K562 (cell line): ENCODE measurements around the gene FGF21. TPM values are rescaled to one million over a fixed set of nuclear protein-coding genes. Genes with fewer than 3 reads are reported as not detected.

Experiments used
- ARID1B ChIP-seq: fragments of 450-650 bp; IDR thresholded peaks from 2 replicates; pipeline ENCODE4 v1.6.1; 2016; ENCODE audit warnings: antibody characterized with exemption, mild to moderate bottlenecking, inconsistent platforms
- ATF1 ChIP-seq, 2 experiments: fragments of 450-650 bp in 1 of 2; IDR thresholded peaks; 2 replicates each; pipeline ENCODE4 v1.6.1; 2016; ENCODE audit warnings: missing compliant biosample characterization in 1 of 2, missing genetic modification characterization in 1 of 2
- CHD2 ChIP-seq: IDR thresholded peaks from 2 replicates; pipeline ENCODE4 v1.6.1; 2011; ENCODE audit warnings: low read depth, low read length
- E2F6 ChIP-seq, 2 experiments: IDR thresholded peaks; 2 replicates each; pipeline ENCODE4 v1.6.1; 2011; ENCODE audit warnings: borderline replicate concordance in 1 of 2, control low read depth in 1 of 2, low read depth in 1 of 2, low read length in 1 of 2, mild to moderate bottlenecking in 1 of 2, mixed read lengths in 1 of 2, moderate library complexity in 1 of 2; ENCODE audit not compliant: insufficient read depth in 1 of 2, insufficient read length in 1 of 2, poor library complexity in 1 of 2, severe bottlenecking in 1 of 2; ENCODE audit errors: extremely low read depth in 1 of 2
- EGR1 ChIP-seq: fragments of 450-650 bp; conservative IDR thresholded peaks from 2 replicates; pipeline ENCODE4 v1.6.1; 2017; ENCODE audit warnings: mild to moderate bottlenecking
- ERF ChIP-seq: fragments of 450-650 bp; formaldehyde crosslinking; IDR thresholded peaks from 2 replicates; pipeline ENCODE4 v1.4.0; 2020; ENCODE audit warnings: mild to moderate bottlenecking, mixed read lengths
- FIP1L1 ChIP-seq: fragments of 200-400 bp; formaldehyde crosslinking; IDR thresholded peaks from 2 replicates; pipeline ENCODE4 v1.6.1; 2018; ENCODE audit warnings: mild to moderate bottlenecking, low read depth, low read length; ENCODE audit not compliant: poor library complexity, severe bottlenecking
- FOXA3 ChIP-seq, 2 experiments: fragments of 450-650 bp in 1 of 2; sonication (generic) in 1 of 2; formaldehyde crosslinking; IDR thresholded peaks in 1 of 2; conservative IDR thresholded peaks in 1 of 2; 2 replicates each; pipeline versions ENCODE4 v1.4.0 to v1.8.0; 2020 to 2022; ENCODE audit warnings: mild to moderate bottlenecking in 2 of 2, missing genetic modification reagents in 1 of 2
- HDAC2 ChIP-seq: fragments of 450-650 bp; IDR thresholded peaks from 2 replicates; pipeline ENCODE4 v1.6.1; 2016; ENCODE audit warnings: mild to moderate bottlenecking
- L3MBTL2 ChIP-seq: fragments of 450-650 bp; IDR thresholded peaks from 2 replicates; pipeline ENCODE4 v1.6.1; 2016; ENCODE audit warnings: mild to moderate bottlenecking, moderate library complexity
- NCOA1 ChIP-seq: fragments of 450-650 bp; IDR thresholded peaks from 2 replicates; pipeline ENCODE4 v1.6.1; 2016; ENCODE audit warnings: low read depth
- NFYB ChIP-seq: IDR thresholded peaks from 2 replicates; pipeline ENCODE4 v1.6.1; 2011; ENCODE audit warnings: mild to moderate bottlenecking, moderate library complexity; ENCODE audit not compliant: insufficient read length; ENCODE audit errors: extremely low read depth
- NR2C2 ChIP-seq, 2 experiments: fragments of 200-800 bp in 1 of 2; sonication (Bioruptor generic) in 1 of 2; sonication (generic) in 1 of 2; formaldehyde crosslinking in 1 of 2; IDR thresholded peaks; 2 replicates each; pipeline versions ENCODE4 v1.6.1 to v1.8.0; 2016 to 2022; ENCODE audit warnings: mild to moderate bottlenecking in 1 of 2, missing compliant biosample characterization in 1 of 2, missing genetic modification characterization in 1 of 2, missing genetic modification reagents in 1 of 2
- PHF8 ChIP-seq: fragments of 200-600 bp; sonication (generic); IDR thresholded peaks from 2 replicates; pipeline ENCODE4 v1.6.1; 2012; ENCODE audit warnings: mixed run types, mild to moderate bottlenecking, inconsistent platforms, low read length, moderate library complexity, borderline replicate concordance
- TEAD1 ChIP-seq, 2 experiments: fragments of 450-650 bp in 1 of 2; sonication (generic) in 1 of 2; formaldehyde crosslinking; IDR thresholded peaks; 2 replicates each; pipeline versions ENCODE4 v1.4.0 to v1.8.0; 2020 to 2022; ENCODE audit warnings: mild to moderate bottlenecking in 2 of 2, missing genetic modification reagents in 1 of 2
- USF1 ChIP-seq: sonication (generic); formaldehyde crosslinking; IDR thresholded peaks from 2 replicates; pipeline ENCODE4 v1.9.0; 2022; ENCODE audit warnings: mild to moderate bottlenecking, missing genetic modification reagents
- ZNF444 ChIP-seq: fragments of 250-450 bp; sonication (Bioruptor Pico); IDR thresholded peaks from 2 replicates; pipeline ENCODE4 v1.4.0; 2020; ENCODE audit warnings: mild to moderate bottlenecking, moderate library complexity
- polyA plus RNA-seq, 8 experiments: library from polyadenylated mRNA; depleted of rRNA in 4 of 8; stranded (reverse) in 5 of 8; unstranded in 3 of 8; fragments of >200 nt; fragmentation: Nextera tagmentation in 2 of 8; fragmentation: Illumina TruSeq in 1 of 8; extraction: Ambion mirVana in 2 of 8; extraction: Trizol in 1 of 8; gene quantifications; 2 replicates each; pipeline versions ENCODE4 v1.2.1 to v1.2.3, GENCODE V29; 2011 to 2014; ENCODE audit warnings: inconsistent platforms in 1 of 8, missing spikeins in 1 of 8
- total RNA-seq, 7 experiments: library from RNA; depleted of rRNA in 6 of 7; stranded (reverse); fragments of >200 nt in 6 of 7; fragmentation: Illumina TruSeq in 2 of 7; extraction: Trizol in 2 of 7; gene quantifications; 2 replicates each; pipeline versions ENCODE4 v1.2.1 to v1.2.3, GENCODE V29; 2011 to 2021; ENCODE audit warnings: low replicate concordance in 1 of 7
- TF ChIP-seq, protein P1 (sequence below), 2 experiments: IDR thresholded peaks; 2 replicates each; pipeline ENCODE4 v1.6.1; 2012; ENCODE audit warnings: improper control_type of control experiment in 2 of 2, low read depth in 2 of 2, low read length in 2 of 2, borderline replicate concordance in 1 of 2
- TF ChIP-seq, protein P2 (sequence below): fragments of 450-650 bp; IDR thresholded peaks from one replicate; pipeline ENCODE4 v1.6.1; 2018; ENCODE audit warnings: mild to moderate bottlenecking, moderate library complexity; ENCODE audit not compliant: partially characterized antibody

Gene FGF21
- total and polyA plus RNA-seq, 9 of the 15 experiments (the other 6 are each of a cell fraction or from before 2014, with no cell fraction given), result 0.04 to 0.77 (median 0.09) TPM; not detected in 6

- TF ChIP-seq, protein P1, sequence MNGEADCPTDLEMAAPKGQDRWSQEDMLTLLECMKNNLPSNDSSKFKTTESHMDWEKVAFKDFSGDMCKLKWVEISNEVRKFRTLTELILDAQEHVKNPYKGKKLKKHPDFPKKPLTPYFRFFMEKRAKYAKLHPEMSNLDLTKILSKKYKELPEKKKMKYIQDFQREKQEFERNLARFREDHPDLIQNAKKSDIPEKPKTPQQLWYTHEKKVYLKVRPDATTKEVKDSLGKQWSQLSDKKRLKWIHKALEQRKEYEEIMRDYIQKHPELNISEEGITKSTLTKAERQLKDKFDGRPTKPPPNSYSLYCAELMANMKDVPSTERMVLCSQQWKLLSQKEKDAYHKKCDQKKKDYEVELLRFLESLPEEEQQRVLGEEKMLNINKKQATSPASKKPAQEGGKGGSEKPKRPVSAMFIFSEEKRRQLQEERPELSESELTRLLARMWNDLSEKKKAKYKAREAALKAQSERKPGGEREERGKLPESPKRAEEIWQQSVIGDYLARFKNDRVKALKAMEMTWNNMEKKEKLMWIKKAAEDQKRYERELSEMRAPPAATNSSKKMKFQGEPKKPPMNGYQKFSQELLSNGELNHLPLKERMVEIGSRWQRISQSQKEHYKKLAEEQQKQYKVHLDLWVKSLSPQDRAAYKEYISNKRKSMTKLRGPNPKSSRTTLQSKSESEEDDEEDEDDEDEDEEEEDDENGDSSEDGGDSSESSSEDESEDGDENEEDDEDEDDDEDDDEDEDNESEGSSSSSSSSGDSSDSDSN (IDR thresholded peaks at IDR 0.05; ENCODE audit: borderline replicate concordance in 1 of 2, low read depth in 2 of 2, low read length in 2 of 2), result peak in 1 of 2 experiments; percentile 27; a peak in 1 of 4 replicates
- TF ChIP-seq USF1 (CRISPR knock-in tag) (no peak), EGR1 (peak; percentile 56), ERF (CRISPR knock-in tag) (0 out of 2 replicates have a peak, but pooled peaks have one; percentile 28), L3MBTL2 (peak; percentile 92), ARID1B (no peak), CHD2 (peak; percentile 50; the same call in 1 of the 2 replicates), FIP1L1 (peak; percentile 41), TEAD1 (CRISPR knock-in tag; IDR thresholded peaks at IDR 0.05) (peak in 1 of 2 experiments; percentile 72; a peak in 1 of 4 replicates), ZNF444 (CRISPR knock-in tag) (no peak), NR2C2 (CRISPR knock-in tag; IDR thresholded peaks at IDR 0.05) (no peak), NR2C2 (tag; IDR thresholded peaks at IDR 0.05) (peak; percentile 88), NCOA1 (peak; percentile 11; the same call in 1 of the 2 replicates), E2F6 (IDR thresholded peaks at IDR 0.05; ENCODE audit: borderline replicate concordance in 1 of 2, extremely low read depth in 1 of 2, insufficient read depth in 1 of 2, insufficient read length in 1 of 2, low read depth in 1 of 2, low read length in 1 of 2, poor library complexity in 1 of 2, severe bottlenecking in 1 of 2) (peak; percentile 61 to 86), HDAC2 (peak; percentile 82), FOXA3 (CRISPR knock-in tag; conservative IDR thresholded peaks at IDR 0.05 in 1 of 2, IDR thresholded peaks at IDR 0.05 in 1 of 2) (0 out of 4 replicates have a peak, but pooled peaks of 1 of the 2 experiments have one; percentile 26), ATF1 (CRISPR knock-in tag; IDR thresholded peaks at IDR 0.05) (no peak; the same call in 1 of the 2 replicates), ATF1 (tag; IDR thresholded peaks at IDR 0.05) (peak; percentile 83), NFYB (peak; percentile 93), PHF8 (peak; percentile 39; the same call in 1 of the 2 replicates)
- TF ChIP-seq, protein P2, sequence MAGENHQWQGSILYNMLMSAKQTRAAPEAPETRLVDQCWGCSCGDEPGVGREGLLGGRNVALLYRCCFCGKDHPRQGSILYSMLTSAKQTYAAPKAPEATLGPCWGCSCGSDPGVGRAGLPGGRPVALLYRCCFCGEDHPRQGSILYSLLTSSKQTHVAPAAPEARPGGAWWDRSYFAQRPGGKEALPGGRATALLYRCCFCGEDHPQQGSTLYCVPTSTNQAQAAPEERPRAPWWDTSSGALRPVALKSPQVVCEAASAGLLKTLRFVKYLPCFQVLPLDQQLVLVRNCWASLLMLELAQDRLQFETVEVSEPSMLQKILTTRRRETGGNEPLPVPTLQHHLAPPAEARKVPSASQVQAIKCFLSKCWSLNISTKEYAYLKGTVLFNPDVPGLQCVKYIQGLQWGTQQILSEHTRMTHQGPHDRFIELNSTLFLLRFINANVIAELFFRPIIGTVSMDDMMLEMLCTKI, result no peak
These were observed 41.2 kb upstream of the FGF21 start (continued) for GRCh38 chr19:48713864-48714755.
